ENCODE measurements around the gene ZNF22. TPM values are rescaled to one million over a fixed set of nuclear protein-coding genes. Genes with fewer than 3 reads are reported as not detected.

The ZNF22 gene
- total RNA-seq, 2 experiments from 2014 or later: 42.8 TPM

DNA sequence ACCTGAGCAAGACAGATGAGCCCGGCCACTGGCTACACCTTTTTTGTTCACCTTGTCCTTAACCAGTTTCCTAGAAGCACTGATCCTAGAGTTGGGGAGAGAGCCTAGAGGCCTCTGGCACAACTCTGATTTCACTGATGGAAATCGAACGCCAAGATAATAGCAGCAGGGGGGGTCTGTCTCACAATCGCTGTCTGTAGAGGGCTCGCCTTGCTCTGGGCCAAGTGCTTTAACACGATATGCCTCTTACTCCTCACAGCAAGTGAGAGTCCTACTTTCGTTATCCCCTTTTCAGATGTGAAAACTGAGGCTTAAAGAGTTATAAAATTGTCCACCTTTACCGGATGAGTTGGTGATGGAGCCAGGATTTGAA lies 40.6 kb upstream of the ZNF22 start:
- no peak overlapping the region for H3K27ac Mint-ChIP-seq
- no peak for DNase-seq
- H3K9me3 Mint-ChIP-seq: no peaks in the 10 kb centered on the region
- POLR2A ChIA-PET: interaction anchor here (1.8 kb wide), 2 partner anchors 8 to 41 kb away, joined by 7 to 12 read pairs; partner anchors contain the start of gene ZNF22
- no peaks in the 10 kb centered on the region for H3K27me3 Mint-ChIP-seq
- no peak for ATAC-seq (ENCODE audit: low read depth)
- H3K4me3 Mint-ChIP-seq: peak overlapping the region; percentile 84
- peaks cover 12% of the 10 kb centered on the region for H3K36me3 Mint-ChIP-seq
- H3K4me1 Mint-ChIP-seq: peaks cover 17% of the 10 kb centered on the region

DNA sequence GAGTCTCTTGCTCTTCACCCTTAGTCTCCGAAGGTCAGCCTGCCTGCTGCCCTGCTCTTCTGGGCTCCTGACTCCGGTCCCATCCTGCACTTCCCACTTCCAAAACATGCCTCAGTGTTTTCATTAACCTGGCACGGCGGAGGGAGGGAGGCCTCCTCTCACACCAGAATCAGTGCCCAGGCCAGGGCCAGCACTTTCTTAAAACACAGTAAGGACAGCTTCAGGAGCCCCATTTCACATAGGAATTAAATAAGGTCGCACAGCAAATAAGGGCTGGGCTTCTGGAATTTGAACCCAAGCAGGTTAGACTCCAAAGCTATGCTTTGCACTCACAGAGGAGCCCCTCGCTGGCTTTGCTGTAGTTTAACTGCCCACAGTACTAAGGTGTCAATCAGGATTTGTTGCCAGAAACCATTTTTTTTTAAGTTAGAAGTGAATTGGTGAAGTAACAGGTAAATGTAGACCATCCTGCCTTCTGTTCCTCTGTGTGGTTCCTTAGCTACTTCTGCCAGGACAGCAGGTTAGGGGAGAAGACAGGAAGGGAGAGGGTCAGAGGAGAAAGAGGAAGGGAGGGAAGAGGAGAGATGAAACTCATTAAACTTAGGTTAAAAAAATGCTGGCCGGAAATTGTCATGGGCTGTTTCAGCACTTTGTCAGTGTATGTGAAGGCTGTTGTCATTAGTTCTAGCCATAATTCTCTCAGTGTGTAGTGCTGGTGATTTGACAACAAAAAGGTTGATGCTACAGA lies 40.1 kb upstream of the ZNF22 start:
- H3K9me3 Mint-ChIP-seq: no peaks in the 10 kb centered on the region
- POLR2A ChIA-PET: interaction anchor here (1.8 kb wide), 1 partner anchor 40 kb away, joined by 7 read pairs; the partner anchor contains the start of gene ZNF22
- H3K27me3 Mint-ChIP-seq: no peaks in the 10 kb centered on the region
- ATAC-seq (ENCODE audit: low read depth): no peak
- no peak for DNase-seq
- H3K36me3 Mint-ChIP-seq: peaks cover 12% of the 10 kb centered on the region
- H3K4me1 Mint-ChIP-seq: peaks cover 20% of the 10 kb centered on the region
- H3K27ac Mint-ChIP-seq: no peak overlapping the region
- peak overlapping the region; percentile 84 for H3K4me3 Mint-ChIP-seq

DNA sequence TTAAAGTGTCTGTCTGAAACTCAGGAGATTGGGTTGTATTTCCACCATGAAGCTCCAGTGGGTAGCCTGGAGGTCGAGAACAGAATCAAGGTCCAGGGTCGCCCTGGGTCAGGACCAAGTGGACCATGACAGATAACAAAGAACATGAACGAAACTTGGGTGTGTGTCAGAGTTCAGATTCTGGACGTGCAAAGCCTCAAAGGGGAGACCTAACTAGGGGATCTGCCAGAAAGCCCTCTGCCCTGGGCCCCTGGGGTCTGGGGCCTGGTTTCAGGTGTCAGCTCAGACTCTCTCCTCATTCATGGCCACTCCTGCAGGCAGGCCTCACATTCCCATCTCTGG lies 39.5 kb upstream of the ZNF22 start:
- DNase-seq (no peak), ATAC-seq (ENCODE audit: low read depth) (no peak)
- Mint-ChIP-seq H3K4me1 (peaks cover 25% of the 10 kb centered on the region), H3K4me3 (no peak overlapping the region), H3K9me3 (no peaks in the 10 kb centered on the region), H3K27ac (no peak overlapping the region), H3K36me3 (peaks cover 8% of the 10 kb centered on the region), H3K27me3 (no peaks in the 10 kb centered on the region)
- POLR2A ChIA-PET: no interaction called here

DNA sequence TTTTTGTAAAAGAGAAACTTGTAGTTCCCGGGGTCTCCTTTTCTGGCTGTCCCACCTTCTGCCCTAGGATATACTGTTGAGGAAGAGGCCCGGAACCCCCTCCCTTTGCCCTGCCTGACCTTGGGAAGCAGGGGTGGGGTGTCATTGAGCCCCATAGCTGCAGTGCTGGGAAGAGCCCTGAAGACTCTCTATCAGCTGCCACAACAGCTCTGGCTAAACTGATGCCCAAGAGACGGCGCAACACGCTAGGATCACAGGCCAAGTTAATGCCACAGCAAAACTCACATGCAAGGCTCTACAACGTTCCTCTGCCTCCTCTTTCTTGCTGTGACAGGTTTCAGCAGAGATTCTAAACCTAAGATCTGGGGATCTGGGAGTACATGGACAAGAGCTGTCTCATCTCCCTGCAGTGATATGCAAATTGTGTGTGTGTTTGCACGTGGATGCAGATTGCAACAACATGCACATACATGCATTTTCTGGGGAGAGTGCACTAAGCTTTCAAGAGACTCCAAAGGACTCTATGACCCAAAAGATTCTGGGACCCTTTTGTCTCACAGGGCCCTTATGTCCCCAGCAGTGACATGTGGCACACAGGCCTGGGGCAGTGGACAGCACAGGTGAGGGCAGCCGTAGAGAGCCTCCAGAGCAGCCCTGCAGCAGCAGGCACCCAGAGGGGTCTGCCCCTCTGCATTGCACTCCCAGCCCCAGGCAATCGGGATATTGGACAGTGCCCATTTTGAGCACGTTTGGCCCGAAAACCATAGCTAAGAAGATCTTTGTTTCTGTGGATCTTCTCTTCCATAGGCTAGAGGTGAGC lies 38.6 kb upstream of the ZNF22 start:
- Mint-ChIP-seq H3K9me3 (no peaks in the 10 kb centered on the region), H3K4me1 (peaks cover 28% of the 10 kb centered on the region), H3K4me3 (no peak overlapping the region), H3K36me3 (peaks cover 2% of the 10 kb centered on the region), H3K27ac (no peak overlapping the region), H3K27me3 (no peaks in the 10 kb centered on the region)
- DNase-seq (no peak), ATAC-seq (ENCODE audit: low read depth) (no peak)
- POLR2A ChIA-PET: no interaction called here

DNA sequence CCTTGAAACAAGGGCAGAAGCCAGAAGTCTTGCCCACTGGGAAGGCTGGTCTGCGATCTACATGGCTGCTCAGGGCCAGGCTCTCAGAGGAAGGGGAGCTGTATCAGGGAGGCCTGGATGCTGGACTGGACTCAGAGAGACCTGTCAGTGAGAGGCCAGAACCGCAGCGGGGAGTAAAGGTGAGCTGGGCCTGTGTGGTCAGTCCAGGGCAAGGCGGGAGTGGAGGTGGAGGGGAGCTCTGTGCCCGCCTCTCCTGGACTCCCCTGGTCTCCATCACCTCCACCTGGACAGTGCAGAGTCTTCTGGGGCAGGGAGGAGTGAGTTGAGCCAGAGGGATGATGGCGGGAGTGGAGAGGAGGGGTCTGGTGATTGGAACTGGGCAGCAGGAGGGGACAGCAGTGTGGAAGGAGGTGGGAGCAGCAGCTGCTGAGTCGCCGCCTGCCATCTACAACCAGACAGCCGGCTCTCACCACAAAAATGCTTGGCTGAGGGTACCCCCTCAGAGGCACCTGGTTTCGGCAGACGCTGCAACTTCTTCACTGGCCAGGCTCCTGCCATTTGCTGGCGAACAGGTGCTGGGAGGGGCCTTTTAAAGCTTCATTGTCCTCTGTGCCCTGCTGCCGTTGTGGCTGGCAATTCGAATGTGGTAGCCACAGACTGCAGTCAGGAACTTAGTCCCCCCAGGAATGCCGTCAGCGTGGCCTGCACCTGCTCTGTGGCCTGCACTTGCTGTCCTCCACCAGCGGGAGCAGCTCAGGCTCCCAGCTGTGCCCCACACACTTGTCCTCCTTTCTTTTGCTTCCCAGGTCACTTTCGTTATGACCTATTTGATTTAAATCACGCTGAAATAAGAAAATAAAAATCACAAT lies 37.6 kb upstream of the ZNF22 start:
- Mint-ChIP-seq H3K4me1 (peaks cover 33% of the 10 kb centered on the region), H3K27me3 (no peaks in the 10 kb centered on the region), H3K4me3 (no peak overlapping the region), H3K9me3 (no peaks in the 10 kb centered on the region), H3K27ac (no peak overlapping the region), H3K36me3 (no peaks in the 10 kb centered on the region)
- POLR2A ChIA-PET: no interaction called here
- DNase-seq (no peak), ATAC-seq (ENCODE audit: low read depth) (no peak)

DNA sequence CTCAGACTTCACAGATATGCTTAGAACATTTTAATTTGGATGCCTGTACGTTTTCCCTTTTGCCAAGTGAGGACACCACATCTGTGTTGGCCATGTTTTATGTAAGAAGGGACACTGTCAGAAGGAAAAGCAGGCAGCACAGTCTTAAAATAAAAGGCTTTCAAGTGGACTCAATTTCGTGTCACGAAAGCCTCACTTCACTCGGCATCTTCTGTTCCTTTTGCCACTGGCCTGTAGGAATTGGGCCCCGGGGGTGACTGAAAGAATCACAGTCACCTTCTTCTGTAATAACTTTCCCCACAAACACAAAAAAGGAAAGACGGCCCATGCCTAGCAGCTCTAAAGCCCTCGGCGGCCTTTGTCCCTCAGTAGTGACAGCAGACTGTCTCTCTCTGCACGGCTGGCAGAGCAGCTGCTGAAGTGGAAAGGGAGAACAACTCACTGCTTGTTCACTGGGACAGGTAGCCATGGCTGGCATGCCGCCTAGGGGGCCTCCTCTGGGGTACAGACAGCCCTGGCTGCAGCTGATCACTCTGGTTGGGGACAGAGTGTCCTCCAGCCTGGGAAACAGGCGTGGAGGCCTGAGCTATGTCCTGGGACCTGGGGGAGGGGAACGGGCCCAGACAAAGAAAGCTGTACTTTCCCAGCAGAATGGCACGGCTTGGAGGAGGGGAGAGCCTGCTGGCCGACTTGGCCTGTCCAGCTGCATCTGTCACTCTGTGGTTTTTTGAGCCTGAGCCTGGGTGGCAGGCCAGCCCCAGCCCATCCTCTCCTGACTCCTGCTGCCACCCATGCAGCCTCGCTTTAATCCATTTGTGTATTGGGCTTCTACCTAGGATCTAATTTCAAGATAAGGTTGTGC lies 36.7 kb upstream of the ZNF22 start:
- Mint-ChIP-seq H3K36me3 (peaks cover 2% of the 10 kb centered on the region), H3K4me1 (peaks cover 35% of the 10 kb centered on the region), H3K9me3 (no peaks in the 10 kb centered on the region), H3K4me3 (no peak overlapping the region), H3K27ac (no peak overlapping the region), H3K27me3 (no peaks in the 10 kb centered on the region)
- DNase-seq (no peak), ATAC-seq (ENCODE audit: low read depth) (no peak)
- POLR2A ChIA-PET: no interaction called here

DNA sequence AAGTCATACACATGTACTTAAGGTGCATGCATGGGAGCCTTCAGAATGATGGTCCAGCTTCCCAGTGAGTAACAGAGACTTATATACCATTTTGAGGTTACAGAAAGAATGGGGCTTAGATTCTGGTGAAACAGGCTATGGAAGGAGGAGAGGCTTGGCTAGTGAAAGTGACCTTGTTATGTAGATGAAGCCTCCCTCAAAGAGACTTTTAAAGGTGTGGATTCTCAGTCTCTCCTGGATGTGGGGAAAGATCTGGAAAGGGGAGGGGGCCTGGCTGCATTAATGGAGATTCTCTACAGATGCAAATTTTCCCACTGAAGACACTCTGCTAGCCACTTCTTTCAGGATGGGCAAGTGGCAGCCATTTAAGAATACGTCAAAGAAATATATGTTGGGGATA lies 35.6 kb upstream of the ZNF22 start:
- no peak overlapping the region for H3K27ac Mint-ChIP-seq
- H3K4me1 Mint-ChIP-seq: peaks cover 38% of the 10 kb centered on the region

DNA sequence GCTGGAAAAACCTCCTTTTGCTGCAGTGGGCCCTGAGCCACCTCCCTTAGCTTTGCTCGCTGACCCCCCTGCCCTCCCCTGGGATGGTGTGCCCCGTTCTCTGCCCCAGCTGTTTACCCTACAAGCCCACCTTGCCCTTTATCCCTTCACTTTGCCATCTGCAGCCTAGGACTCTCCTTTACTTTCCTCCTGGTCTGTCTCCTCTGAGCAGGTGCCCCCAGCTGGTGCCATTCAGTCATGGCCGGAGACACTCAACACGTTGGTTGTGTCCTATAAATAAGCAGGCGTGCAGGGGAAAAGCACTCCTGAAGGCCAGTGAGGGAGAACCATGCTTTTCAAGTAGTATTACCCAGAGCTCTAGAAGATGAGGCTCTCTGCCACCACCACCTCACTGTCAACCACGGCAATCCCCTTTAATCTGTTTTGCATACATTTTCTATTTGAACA lies 35.0 kb upstream of the ZNF22 start:
- H3K4me1 Mint-ChIP-seq: peaks cover 38% of the 10 kb centered on the region
- no peak for ATAC-seq (ENCODE audit: low read depth)
- POLR2A ChIA-PET: no interaction called here
- H3K27me3 Mint-ChIP-seq: no peaks in the 10 kb centered on the region
- no peaks in the 10 kb centered on the region for H3K9me3 Mint-ChIP-seq
- no peak overlapping the region for H3K4me3 Mint-ChIP-seq
- H3K27ac Mint-ChIP-seq: no peak overlapping the region
- peaks cover 2% of the 10 kb centered on the region for H3K36me3 Mint-ChIP-seq
- DNase-seq: no peak

More for the DNA sequence above, 35.6 kb upstream of the ZNF22 start:
- Mint-ChIP-seq H3K9me3 (no peaks in the 10 kb centered on the region), H3K27me3 (no peaks in the 10 kb centered on the region), H3K4me3 (no peak overlapping the region), H3K36me3 (peaks cover 2% of the 10 kb centered on the region)
- POLR2A ChIA-PET: no interaction called here
- DNase-seq (no peak), ATAC-seq (ENCODE audit: low read depth) (no peak)

DNA sequence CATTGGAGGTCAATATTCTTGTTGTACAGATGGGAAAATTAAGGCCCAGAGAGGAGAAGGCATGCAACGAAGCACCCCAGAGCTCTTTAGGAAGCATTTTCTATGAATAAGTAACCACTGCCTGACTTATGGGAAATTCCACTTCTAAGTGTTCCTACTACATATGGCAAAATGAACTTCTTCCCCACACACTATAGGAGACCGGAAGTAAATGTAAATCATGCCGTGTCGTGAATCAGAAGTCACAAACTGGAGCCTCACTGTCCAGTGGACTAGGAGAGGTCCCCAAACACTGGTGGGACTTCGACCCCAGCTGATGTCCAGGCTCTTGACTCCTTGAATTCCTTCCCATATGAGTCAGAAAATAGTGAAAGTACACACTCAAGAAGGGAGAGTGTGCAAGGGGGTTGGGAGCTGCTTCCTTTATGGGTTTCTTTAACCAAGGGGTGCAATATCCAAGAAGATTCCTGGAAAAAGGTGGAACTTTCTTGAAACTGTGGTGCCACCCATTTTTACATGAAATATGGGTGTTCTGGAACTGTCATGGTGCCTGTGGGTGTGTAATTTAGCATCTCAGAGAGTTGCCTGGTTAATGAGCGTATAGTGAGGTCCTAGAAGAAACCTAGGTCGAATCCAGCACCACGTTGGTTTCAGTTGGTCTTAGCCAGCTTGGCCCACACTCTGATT lies 34.5 kb upstream of the ZNF22 start:
- POLR2A ChIA-PET: no interaction called here
- no peak for DNase-seq
- H3K27ac Mint-ChIP-seq: no peak overlapping the region
- no peak for ATAC-seq (ENCODE audit: low read depth)
- peaks cover 36% of the 10 kb centered on the region for H3K4me1 Mint-ChIP-seq
- no peaks in the 10 kb centered on the region for H3K27me3 Mint-ChIP-seq
- peaks cover 2% of the 10 kb centered on the region for H3K36me3 Mint-ChIP-seq
- H3K4me3 Mint-ChIP-seq: no peak overlapping the region
- no peaks in the 10 kb centered on the region for H3K9me3 Mint-ChIP-seq

DNA sequence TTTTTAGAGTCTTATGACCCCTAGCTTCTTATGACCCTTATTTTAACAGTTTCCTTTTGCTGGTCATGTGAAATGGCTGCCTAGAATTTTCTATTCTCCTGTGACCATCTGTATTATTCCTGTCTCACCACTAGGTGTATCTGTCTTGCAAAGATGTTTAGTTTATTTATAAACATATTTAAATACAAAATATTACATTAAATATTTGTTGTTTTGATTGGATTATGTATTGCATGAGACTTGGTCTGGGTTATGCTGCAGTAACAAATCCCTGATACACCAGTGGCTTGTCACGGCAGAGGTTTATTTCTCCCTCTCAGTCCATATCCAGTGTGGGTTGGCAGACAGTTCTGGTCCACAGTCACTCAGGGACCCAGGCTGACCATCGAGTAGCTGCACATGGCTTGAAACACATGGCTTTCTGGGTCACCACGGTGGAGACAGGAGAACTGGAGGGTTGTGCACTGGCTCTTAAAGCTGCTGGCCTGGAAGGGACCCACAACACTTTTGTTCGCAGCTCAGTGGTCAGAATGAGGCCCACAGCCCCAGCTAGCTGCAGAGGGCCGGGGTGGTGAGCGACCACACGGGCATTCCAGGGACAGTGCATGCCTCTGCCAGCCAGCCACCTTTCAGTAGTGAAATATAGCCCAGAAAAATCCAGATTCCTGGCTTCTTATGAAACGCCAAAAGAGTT lies 33.8 kb upstream of the ZNF22 start:
- no peak for DNase-seq
- H3K36me3 Mint-ChIP-seq: peaks cover 2% of the 10 kb centered on the region
- POLR2A ChIA-PET: interaction anchor here (0.7 to 2.6 kb wide), 3 partner anchors 33 to 1318 kb away, joined by 3 to 16 read pairs (median 3); partner anchors contain the start of gene ZNF32

DNA sequence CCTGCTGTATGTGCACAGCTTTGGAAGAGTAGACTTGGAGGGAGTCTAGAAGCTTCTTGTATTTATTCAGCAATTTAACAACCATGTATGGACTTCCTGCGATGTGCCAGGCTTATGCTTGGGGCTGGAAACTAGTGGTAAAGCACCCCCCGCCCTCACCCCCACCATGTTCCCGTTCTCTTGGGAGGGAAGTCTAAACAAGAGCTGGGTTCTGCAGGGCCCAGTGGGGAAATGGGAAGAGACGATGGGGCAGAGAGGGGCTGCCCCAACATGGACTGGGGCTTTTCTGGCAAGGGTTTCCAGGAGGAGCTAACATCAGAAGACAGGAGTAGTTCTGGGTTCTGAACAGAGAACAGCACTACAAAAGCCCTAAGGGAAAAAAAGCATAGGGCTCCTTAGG lies 33.1 kb upstream of the ZNF22 start:
- ATAC-seq (ENCODE audit: low read depth) (no peak), DNase-seq (no peak)
- Mint-ChIP-seq H3K27ac (peak overlapping the region; percentile 85), H3K4me1 (peaks cover 36% of the 10 kb centered on the region), H3K27me3 (no peaks in the 10 kb centered on the region), H3K36me3 (peaks cover 2% of the 10 kb centered on the region), H3K4me3 (peak overlapping the region; percentile 66), H3K9me3 (no peaks in the 10 kb centered on the region)
- POLR2A ChIA-PET: interaction anchor here (0.7 to 2.6 kb wide), 8 partner anchors 8 to 1319 kb away, joined by 3 to 16 read pairs (median 4); partner anchors contain the start of genes RASSF4, ZNF22 and ZNF32

More for the DNA sequence above, 33.8 kb upstream of the ZNF22 start:
- ATAC-seq (ENCODE audit: low read depth): no peak
- Mint-ChIP-seq H3K4me3 (no peak overlapping the region), H3K27me3 (no peaks in the 10 kb centered on the region), H3K4me1 (peaks cover 36% of the 10 kb centered on the region), H3K9me3 (no peaks in the 10 kb centered on the region), H3K27ac (no peak overlapping the region)

Measured in activated naive CD8-positive, alpha-beta T cell treated with anti-CD3 and anti-CD28 coated beads, Interleukin-2, amount 10 ng/mL, durations not matched to agents 7 days and 5 days (primary cell).